HUES48 (cell line): ENCODE results near the gene KLF1.
"Not testable (repeated sequence)": the region's sequence is repeated elsewhere in the genome, so short reads cannot be mapped to it uniquely, and the experiment has no call there.

Source experiments
- H3K27ac ChIP-seq: one replicate; pipeline ENCODE4 v1.7.0; 2013; ENCODE audit warnings: low read depth, low read length, inconsistent platforms
- H3K27me3 ChIP-seq: 2 replicates; pipeline ENCODE4 v1.6.1; 2013; ENCODE audit warnings: mild to moderate bottlenecking, low read length; ENCODE audit not compliant: control insufficient read depth, insufficient read depth
- H3K36me3 ChIP-seq: 2 replicates; pipeline ENCODE4 v1.6.1; 2013; ENCODE audit warnings: low read length; ENCODE audit not compliant: control insufficient read depth, insufficient read depth
- H3K4me1 ChIP-seq: 2 replicates; pipeline ENCODE4 v1.6.1; 2013; ENCODE audit warnings: mild to moderate bottlenecking, low read length; ENCODE audit not compliant: control insufficient read depth, insufficient read depth
- H3K4me3 ChIP-seq: 2 replicates; pipeline ENCODE4 v1.5.1; 2013; ENCODE audit warnings: mild to moderate bottlenecking, low read depth, low read length
- H3K9ac ChIP-seq: 2 replicates; pipeline ENCODE4 v1.6.1; 2013; ENCODE audit warnings: mild to moderate bottlenecking, low read depth, low read length, moderate library complexity
- H3K9me3 ChIP-seq: 2 replicates; pipeline ENCODE4 v1.6.1; 2013; ENCODE audit warnings: low read length; ENCODE audit not compliant: control insufficient read depth, insufficient read depth

Gene KLF1

DNA sequence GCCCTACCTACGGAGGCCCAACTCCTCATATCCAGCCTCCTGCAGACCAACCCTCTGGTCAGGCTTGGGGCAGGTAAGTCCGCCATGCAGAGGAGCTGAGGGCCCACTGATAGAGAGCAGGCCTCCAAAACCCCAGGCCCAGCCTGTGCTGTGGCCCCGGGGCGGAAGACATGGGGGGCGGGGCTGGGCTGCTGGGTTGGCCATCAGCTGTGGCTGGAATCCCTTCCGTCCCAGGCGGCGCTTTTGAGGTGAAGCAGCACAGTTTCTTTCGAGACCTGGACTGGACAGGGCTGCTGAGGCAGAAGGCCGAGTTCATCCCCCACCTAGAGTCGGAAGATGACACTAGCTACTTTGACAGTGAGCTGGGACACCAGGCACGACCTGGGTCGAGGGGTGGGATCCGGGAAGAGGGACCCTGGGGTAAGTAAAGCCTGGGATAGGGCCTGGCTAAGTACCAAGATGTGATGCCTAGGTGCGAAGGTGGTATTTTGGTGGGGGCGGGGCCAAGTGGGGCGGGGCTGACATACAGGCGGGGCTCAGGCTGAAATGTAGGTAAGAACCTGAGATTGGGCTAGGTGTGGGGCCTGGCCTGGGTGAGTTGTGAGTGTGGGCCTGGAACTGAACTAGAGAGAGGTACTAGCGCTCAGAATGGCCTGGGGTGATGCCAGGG, 21.1 kb downstream of the KLF1 start:
- Histone ChIP-seq H3K9me3 (no peaks in the 10 kb centered on the region), H3K4me1 (peaks cover 9% of the 10 kb centered on the region; the same call in 1 of the 2 replicates), H3K4me3 (no peak overlapping the region), H3K27me3 (no peaks in the 10 kb centered on the region), H3K9ac (no peak overlapping the region), H3K27ac (peak overlapping the region; percentile 12), H3K36me3 (peaks cover 5% of the 10 kb centered on the region; the same call in 1 of the 2 replicates)

DNA sequence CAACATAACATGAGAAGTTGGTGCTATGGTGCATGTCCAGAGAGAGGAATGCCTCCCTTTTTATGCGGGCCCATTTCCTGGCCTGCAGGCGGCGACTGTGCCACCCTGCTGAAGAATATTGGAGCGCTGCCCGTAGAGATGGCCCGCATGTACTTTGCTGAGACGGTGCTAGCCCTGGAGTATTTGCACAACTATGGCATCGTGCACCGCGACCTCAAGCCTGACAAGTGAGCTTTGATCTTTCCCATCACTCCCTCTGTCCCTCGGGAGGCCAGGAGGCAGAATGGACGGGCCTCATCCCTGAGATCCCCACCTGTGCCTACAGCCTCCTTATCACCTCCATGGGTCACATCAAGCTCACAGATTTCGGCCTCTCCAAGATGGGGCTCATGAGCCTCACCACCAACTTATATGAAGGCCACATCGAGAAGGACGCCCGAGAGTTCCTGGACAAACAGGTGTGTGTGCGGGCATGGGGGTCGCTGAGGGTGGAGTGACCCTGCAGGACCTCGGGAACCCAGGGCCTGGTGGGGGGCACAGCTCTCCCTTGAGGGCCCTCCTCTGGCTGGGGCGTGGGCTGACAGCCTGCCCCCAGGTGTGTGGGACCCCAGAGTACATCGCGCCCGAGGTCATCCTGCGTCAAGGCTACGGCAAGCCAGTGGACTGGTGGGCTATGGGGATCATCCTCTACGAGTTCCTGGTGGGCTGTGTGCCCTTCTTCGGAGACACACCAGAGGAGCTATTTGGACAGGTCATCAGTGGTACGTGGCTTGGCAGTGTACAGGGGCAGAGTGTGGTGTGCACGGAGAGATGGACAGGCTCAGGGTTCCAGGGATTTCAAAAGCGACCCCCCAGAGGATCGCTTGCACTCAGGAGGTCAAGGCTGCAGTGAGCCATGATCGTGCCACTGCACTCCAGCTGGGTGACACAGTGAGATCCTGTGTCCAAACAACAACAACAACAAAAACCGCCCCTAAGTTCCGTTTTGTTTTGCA, 22.0 kb downstream of the KLF1 start:
- Histone ChIP-seq H3K27me3 (no peaks in the 10 kb centered on the region), H3K4me1 (peaks cover 9% of the 10 kb centered on the region; the same call in 1 of the 2 replicates), H3K9me3 (no peaks in the 10 kb centered on the region), H3K36me3 (peaks cover 5% of the 10 kb centered on the region; the same call in 1 of the 2 replicates), H3K9ac (no peak overlapping the region), H3K27ac (no peak overlapping the region), H3K4me3 (no peak overlapping the region)

DNA sequence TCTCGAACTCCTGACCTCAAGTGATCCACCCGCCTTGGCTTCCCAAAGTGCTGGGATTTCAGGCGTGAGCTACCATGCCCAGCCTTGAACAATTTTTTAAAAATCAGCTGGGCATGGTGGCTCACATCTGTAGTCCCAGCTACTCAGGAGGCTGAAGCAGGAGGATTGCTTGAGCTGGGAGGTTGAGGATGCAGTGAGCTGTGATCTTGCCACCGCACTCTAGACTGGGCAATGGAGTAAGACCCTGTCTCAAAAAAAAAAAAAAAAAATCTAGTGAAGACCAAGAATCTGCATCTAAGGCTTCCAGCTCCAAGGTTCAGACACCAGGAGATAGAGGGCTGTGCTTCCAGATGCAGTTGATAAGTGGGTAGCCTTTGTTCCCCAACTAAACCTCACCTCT, 22.9 kb downstream of the KLF1 start:
- Histone ChIP-seq H3K9me3 (no peaks in the 10 kb centered on the region), H3K9ac (no peak overlapping the region), H3K4me1 (peaks cover 9% of the 10 kb centered on the region; the same call in 1 of the 2 replicates), H3K36me3 (peaks cover 8% of the 10 kb centered on the region), H3K27ac (no peak overlapping the region), H3K27me3 (no peaks in the 10 kb centered on the region), H3K4me3 (no peak overlapping the region)

DNA sequence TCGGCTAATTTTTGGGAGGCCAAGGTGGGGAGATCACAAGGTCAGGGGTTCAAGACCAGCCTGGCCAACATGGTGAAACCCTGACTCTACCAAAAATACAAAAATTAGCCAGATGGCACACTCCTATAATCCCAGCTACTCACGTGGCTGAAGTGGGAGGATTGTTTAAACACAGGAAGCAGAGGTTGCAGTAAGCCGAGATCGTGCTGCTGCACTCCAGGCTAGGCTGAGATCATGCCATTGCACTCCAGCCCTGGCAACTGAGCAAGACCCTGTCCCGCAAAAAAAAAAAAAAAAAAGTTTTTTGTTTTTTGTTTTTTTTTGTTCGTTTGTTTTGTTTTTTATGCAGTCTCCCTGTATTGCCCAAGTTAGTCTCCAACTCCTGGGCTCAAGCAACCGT, 27.5 kb downstream of the KLF1 start:
- Histone ChIP-seq H3K4me3 (no peak overlapping the region), H3K9ac (no peak overlapping the region), H3K4me1 (no peaks in the 10 kb centered on the region), H3K27ac (no peak overlapping the region), H3K36me3 (peaks cover 22% of the 10 kb centered on the region; the same call in 1 of the 2 replicates), H3K9me3 (no peaks in the 10 kb centered on the region), H3K27me3 (no peaks in the 10 kb centered on the region)

DNA sequence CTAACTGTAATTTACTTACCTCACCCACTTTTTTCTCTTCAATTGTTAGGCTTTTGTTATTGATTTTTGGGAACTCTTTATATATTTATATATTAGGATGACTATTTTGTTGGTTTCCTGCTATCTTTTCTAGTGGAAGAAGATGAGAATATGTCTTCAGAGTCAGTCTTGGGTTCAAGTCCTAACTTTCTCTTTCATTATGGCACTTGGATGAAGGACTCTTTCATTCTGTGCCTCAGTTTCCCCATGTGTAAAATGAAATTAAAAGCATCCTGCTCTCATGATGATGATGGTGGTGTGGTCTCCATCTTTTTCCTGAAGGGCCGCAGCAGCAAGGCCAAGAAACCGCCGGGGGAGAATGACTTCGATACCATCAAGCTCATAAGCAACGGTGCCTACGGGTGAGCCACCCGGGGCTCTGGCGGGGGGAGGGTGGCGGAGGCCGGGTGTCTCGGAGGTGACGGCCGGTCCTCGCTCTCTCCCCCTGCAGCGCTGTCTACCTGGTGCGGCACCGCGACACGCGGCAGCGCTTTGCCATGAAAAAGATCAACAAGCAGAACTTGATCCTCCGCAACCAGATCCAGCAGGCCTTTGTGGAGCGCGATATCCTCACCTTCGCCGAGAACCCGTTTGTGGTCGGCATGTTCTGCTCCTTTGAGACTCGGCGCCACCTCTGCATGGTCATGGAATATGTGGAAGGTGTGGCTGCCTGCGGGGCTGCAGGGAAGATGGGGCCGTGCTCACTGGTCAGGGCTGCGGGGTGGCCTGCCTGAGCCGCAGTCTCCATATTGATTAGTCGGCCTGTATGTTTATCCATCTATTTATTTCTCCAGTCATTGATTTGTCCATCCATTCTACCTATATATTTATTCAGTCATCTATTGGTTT, 28.7 kb downstream of the KLF1 start:
- Histone ChIP-seq H3K27me3 (no peaks in the 10 kb centered on the region), H3K9me3 (no peaks in the 10 kb centered on the region), H3K4me1 (no peaks in the 10 kb centered on the region), H3K9ac (no peak overlapping the region), H3K4me3 (no peak overlapping the region), H3K27ac (no peak overlapping the region), H3K36me3 (peaks cover 26% of the 10 kb centered on the region; the same call in 1 of the 2 replicates)

DNA sequence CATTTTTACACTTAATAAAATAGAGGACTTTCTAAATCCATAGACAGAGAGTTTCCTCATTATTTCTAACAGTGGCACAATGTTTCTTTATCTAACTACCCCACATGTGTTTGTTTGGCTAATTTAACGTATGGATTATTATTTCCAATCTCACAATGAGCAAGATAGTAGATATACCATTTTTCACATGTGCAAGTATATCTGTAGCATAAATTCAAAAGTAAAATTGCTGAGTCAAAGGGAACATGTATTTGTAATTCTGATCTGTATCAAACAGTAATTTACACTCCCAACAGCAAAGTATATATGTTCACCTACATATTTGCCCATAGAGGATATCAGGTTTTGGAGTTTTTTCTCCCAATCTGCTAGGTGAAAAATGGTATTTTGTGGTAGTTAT, 30.3 kb downstream of the KLF1 start:
- Histone ChIP-seq H3K36me3 (peaks cover 28% of the 10 kb centered on the region), H3K9me3 (no peaks in the 10 kb centered on the region), H3K9ac (no peak overlapping the region), H3K4me3 (no peak overlapping the region), H3K27me3 (no peaks in the 10 kb centered on the region), H3K4me1 (no peaks in the 10 kb centered on the region), H3K27ac (no peak overlapping the region)

- Histone ChIP-seq H3K36me3 (peaks cover 11% of the 10 kb centered on the region), H3K27ac (no peak overlapping the region), H3K9me3 (no peaks in the 10 kb centered on the region), H3K4me1 (0 out of 2 replicates have a peak, but pooled peaks cover 4% of the 10 kb centered on the region), H3K9ac (no peak overlapping the region), H3K27me3 (no peaks in the 10 kb centered on the region), H3K4me3 (peak overlapping the region; percentile 24; the same call in 1 of the 2 replicates)
Measured at GRCh38 chr19:12847159-12848139, 39.6 kb downstream of the KLF1 start.

GRCh38 chr19:12846613-12847012, 40.4 kb downstream of the KLF1 start:
- not testable (repeated sequence) for H3K9me3 ChIP-seq, H3K9ac ChIP-seq, H3K36me3 ChIP-seq, H3K27me3 ChIP-seq, H3K4me1 ChIP-seq, H3K4me3 ChIP-seq, H3K27ac ChIP-seq

- no peaks in the 10 kb centered on the region for H3K9me3 ChIP-seq
- no peak overlapping the region for H3K27ac ChIP-seq
- no peak overlapping the region for H3K9ac ChIP-seq
- no peak overlapping the region for H3K4me3 ChIP-seq
- peaks cover 4% of the 10 kb centered on the region; the same call in 1 of the 2 replicates for H3K27me3 ChIP-seq
- peaks cover 10% of the 10 kb centered on the region; the same call in 1 of the 2 replicates for H3K4me1 ChIP-seq
- peaks cover 9% of the 10 kb centered on the region for H3K36me3 ChIP-seq
Measured at GRCh38 chr19:12843999-12844732, 42.8 kb downstream of the KLF1 start.
